CD14-positive monocyte (primary cell): ENCODE measurements around the gene HADHA. TPM values are rescaled to one million over a fixed set of nuclear protein-coding genes. Genes with fewer than 3 reads are reported as not detected.
A peak's percentile ranks its signal among the peaks of the same experiment; 100 is the strongest.

Experiments
- DNase-seq, 3 donors: peaks; one replicate each; pipeline ENCODE4 v3.0.0-alpha.2; 2011 to 2022
- H2AFZ ChIP-seq: 2 replicates; pipeline ENCODE4 v1.6.0; 2012; ENCODE audit warnings: mild to moderate bottlenecking, low read depth, low read length, inconsistent platforms; ENCODE audit not compliant: insufficient read depth, poor library complexity, severe bottlenecking
- H3K27ac ChIP-seq, 2 donors: 1 replicate in 1 of 2; 2 replicates in 1 of 2; pipeline ENCODE4 v1.5.1; 2012 to 2013; ENCODE audit warnings: low read length in 2 of 2, control low read depth in 1 of 2, inconsistent platforms in 1 of 2, low read depth in 1 of 2, mild to moderate bottlenecking in 1 of 2
- H3K27me3 ChIP-seq, 2 donors: one replicate each; pipeline versions ENCODE4 v1.6.0 to v1.6.1; 2011 to 2013; ENCODE audit warnings: low read length in 2 of 2; ENCODE audit not compliant: control insufficient read depth in 2 of 2, insufficient read depth in 2 of 2
- H3K36me3 ChIP-seq, 2 donors: replicated peaks in 1 of 2; 1 replicate in 1 of 2; 2 replicates in 1 of 2; pipeline versions ENCODE4 v1.5.1 to v1.6.1; 2012 to 2013; ENCODE audit warnings: low read length in 2 of 2, control low read depth in 1 of 2, inconsistent platforms in 1 of 2, mild to moderate bottlenecking in 1 of 2; ENCODE audit not compliant: insufficient read depth in 2 of 2, control insufficient read depth in 1 of 2
- H3K4me1 ChIP-seq, 2 donors: 1 replicate in 1 of 2; 2 replicates in 1 of 2; pipeline versions ENCODE4 v1.5.1 to v1.6.1; 2012 to 2013; ENCODE audit warnings: low read length in 2 of 2, control low read depth in 1 of 2, inconsistent platforms in 1 of 2, mild to moderate bottlenecking in 1 of 2, moderate library complexity in 1 of 2; ENCODE audit not compliant: insufficient read depth in 2 of 2, control insufficient read depth in 1 of 2
- H3K4me2 ChIP-seq: replicated peaks from 2 replicates; pipeline ENCODE3; 2012; ENCODE audit warnings: low read length, moderate library complexity, mild to moderate bottlenecking; ENCODE audit not compliant: poor library complexity, severe bottlenecking; ENCODE audit errors: extremely low read depth
- H3K4me3 ChIP-seq, 3 experiments: fragments of 200-600 bp in 1 of 3; sonication (generic) in 1 of 3; replicated peaks in 1 of 3; 1 replicate in 2 of 3; 2 replicates in 1 of 3; pipeline ENCODE4 v1.5.1; 2011 to 2013; ENCODE audit warnings: low read length in 3 of 3, mild to moderate bottlenecking in 3 of 3, control low read depth in 2 of 3, low read depth in 2 of 3, inconsistent platforms in 1 of 3, moderate library complexity in 1 of 3
- H3K79me2 ChIP-seq: 2 replicates; pipeline ENCODE4 v1.6.0; 2012; ENCODE audit warnings: mild to moderate bottlenecking, control low read depth, inconsistent platforms, low read length, moderate library complexity; ENCODE audit not compliant: insufficient read depth
- H3K9ac ChIP-seq: 2 replicates; pipeline ENCODE4 v1.6.0; 2017; ENCODE audit warnings: low read length, mild to moderate bottlenecking; ENCODE audit not compliant: insufficient read depth, poor library complexity, severe bottlenecking
- H3K9me3 ChIP-seq, 2 donors: replicated peaks in 1 of 2; 1 replicate in 1 of 2; 2 replicates in 1 of 2; pipeline versions ENCODE4 v1.5.1 to v1.6.1; 2012 to 2013; ENCODE audit warnings: low read length in 2 of 2, control low read depth in 1 of 2; ENCODE audit not compliant: control insufficient read depth in 1 of 2, insufficient read depth in 1 of 2
- H4K20me1 ChIP-seq: 2 replicates; pipeline ENCODE4 v1.6.0; 2012; ENCODE audit warnings: mild to moderate bottlenecking, low read length, control low read depth, moderate library complexity; ENCODE audit not compliant: insufficient read depth
- H3K27ac Mint-ChIP-seq, 7 donors: one replicate each; pipeline ENCODE4 v1.8.0; 2020; ENCODE audit warnings: mild to moderate bottlenecking in 7 of 7, mixed read lengths in 7 of 7, moderate library complexity in 6 of 7, inconsistent platforms in 2 of 7
- H3K27me3 Mint-ChIP-seq, 3 donors: one replicate each; pipeline ENCODE4 v1.8.0; 2021 to 2022; ENCODE audit warnings: low read depth in 3 of 3, mild to moderate bottlenecking in 3 of 3, mixed read lengths in 3 of 3, moderate library complexity in 3 of 3, inconsistent platforms in 1 of 3
- H3K36me3 Mint-ChIP-seq, 2 donors: one replicate each; pipeline ENCODE4 v1.8.0; 2020; ENCODE audit warnings: mixed read lengths in 2 of 2, inconsistent platforms in 1 of 2, mild to moderate bottlenecking in 1 of 2
- H3K4me1 Mint-ChIP-seq: one replicate; pipeline ENCODE4 v1.8.0; 2020; ENCODE audit warnings: mild to moderate bottlenecking, mixed read lengths
- H3K4me3 Mint-ChIP-seq, 2 donors: one replicate each; pipeline ENCODE4 v1.8.0; 2020; ENCODE audit warnings: mild to moderate bottlenecking in 2 of 2, mixed read lengths in 2 of 2, moderate library complexity in 1 of 2
- H3K9me3 Mint-ChIP-seq, 7 donors: one replicate each; pipeline ENCODE4 v1.8.0; 2020 to 2022; ENCODE audit warnings: mixed read lengths in 7 of 7, mild to moderate bottlenecking in 6 of 7, moderate library complexity in 6 of 7, inconsistent platforms in 2 of 7
- CTCF ChIP-seq: fragments of 200-600 bp; IDR thresholded peaks from one replicate; pipeline ENCODE4 v1.8.0; 2022; ENCODE audit warnings: antibody characterized with exemption, mild to moderate bottlenecking
- WGBS: methylation state at CpG from one replicate; pipeline ENCODE4 v1.1.5; 2013; ENCODE audit warnings: missing lambda C conversion rate; ENCODE audit not compliant: insufficient coverage; 5-methylcytosine and 5-hydroxymethylcytosine counted together
- intact Hi-C, 2 donors: fragments of 100-400 bp; cut with micrococcal nuclease; formaldehyde crosslinking; loops; one replicate each; pipeline versions ENCODE4 v1.15.0 to v1.15.1; 2023
- polyA plus RNA-seq, 3 donors: library from polyadenylated mRNA; depleted of rRNA in 1 of 3; unstranded in 2 of 3; stranded (reverse) in 1 of 3; fragments of 300-500 nt in 2 of 3; fragments of >200 nt in 1 of 3; fragmentation: Illumina TruSeq in 2 of 3; gene quantifications; 1 replicate in 2 of 3; 2 replicates in 1 of 3; pipeline ENCODE4 v1.2.3, GENCODE V29; 2012 to 2021

The HADHA gene
- polyA plus RNA-seq, 3 donors: 60.2 to 187 (median 155) TPM

GRCh38 chr2:26238311-26238958, 6.0 kb downstream of the HADHA start:
- no peaks in the 10 kb centered on the region for H3K27me3 ChIP-seq
- H3K27ac ChIP-seq: peak overlapping the region in 1 of 2 donors; percentile 35
- Mint-ChIP-seq H3K27ac (peak overlapping the region in 1 of 7 donors; percentile 3), H3K36me3 (peaks cover 43 to 63% of the 10 kb centered on the region in 2 donors), H3K4me3 (no peak overlapping the region), H3K9me3 (peaks cover 0 to 2% (median 0%) of the 10 kb centered on the region in 7 donors), H3K4me1 (peaks cover 48% of the 10 kb centered on the region), H3K27me3 (no peaks in the 10 kb centered on the region)
- H3K4me3 ChIP-seq: no peak overlapping the region
- H3K36me3 ChIP-seq: peaks cover 50 to 55% of the 10 kb centered on the region in 2 donors
- H2AFZ ChIP-seq: no peak overlapping the region
- DNase-seq: no peak
- peaks cover 68% of the 10 kb centered on the region for H3K79me2 ChIP-seq
- H3K4me1 ChIP-seq: peaks cover 35 to 39% of the 10 kb centered on the region in 2 donors
- H3K4me2 ChIP-seq: no peak overlapping the region
- H3K9me3 ChIP-seq: no peaks in the 10 kb centered on the region
- H4K20me1 ChIP-seq: peaks cover 55% of the 10 kb centered on the region
- no peak for TF ChIP-seq CTCF
- WGBS: 29% methylated on average over 1 of the region's 4 CpGs
- intact Hi-C loops: no loop called here
- H3K9ac ChIP-seq: no peak overlapping the region

GRCh38 chr2:26237868-26238267, 6.6 kb downstream of the HADHA start:
- Histone ChIP-seq H3K4me1 (peaks cover 30 to 35% of the 10 kb centered on the region in 2 donors), H3K79me2 (peaks cover 62% of the 10 kb centered on the region), H2AFZ (no peak overlapping the region), H4K20me1 (peaks cover 55% of the 10 kb centered on the region), H3K27ac (peak overlapping the region in 1 of 2 donors; percentile 35), H3K4me3 (no peak overlapping the region), H3K27me3 (no peaks in the 10 kb centered on the region), H3K4me2 (no peak overlapping the region), H3K9me3 (no peaks in the 10 kb centered on the region), H3K36me3 (peaks cover 55 to 60% of the 10 kb centered on the region in 2 donors), H3K9ac (no peak overlapping the region)
- intact Hi-C loops: no loop called here
- peaks cover 43% of the 10 kb centered on the region for H3K4me1 Mint-ChIP-seq
- no peak overlapping the region for H3K4me3 Mint-ChIP-seq
- peak overlapping the region in 2 of 7 donors; percentile 9 to 71 for H3K27ac Mint-ChIP-seq
- peaks cover 48 to 69% of the 10 kb centered on the region in 2 donors for H3K36me3 Mint-ChIP-seq
- H3K9me3 Mint-ChIP-seq: peaks cover 0 to 2% (median 0%) of the 10 kb centered on the region in 7 donors
- DNase-seq: no peak
- no CpG with 5 or more reads among the region's 1 CpG for WGBS
- no peak for TF ChIP-seq CTCF
- H3K27me3 Mint-ChIP-seq: no peaks in the 10 kb centered on the region
